Lower leg skin (tissue), 3 donors: Measurements from ENCODE around the gene PLD1.

Experiments
- CTCF ChIP-seq, 3 donors: fragments of 450-650 bp; IDR thresholded peaks; one replicate each; pipeline ENCODE4 v1.5.1; 2016; ENCODE audit warnings: antibody characterized with exemption in 3 of 3, mild to moderate bottlenecking in 3 of 3, moderate library complexity in 2 of 3
- POLR2A ChIP-seq, 2 donors: fragments of 450-650 bp; IDR thresholded peaks; one replicate each; pipeline ENCODE4 v1.6.1; 2016 to 2017; ENCODE audit warnings: antibody characterized with exemption in 2 of 2, mild to moderate bottlenecking in 1 of 2, moderate library complexity in 1 of 2

- TF ChIP-seq CTCF (IDR thresholded peaks at IDR 0.05) (no peak), POLR2A (IDR thresholded peaks at IDR 0.05) (no peak)
These were observed 11.6 kb upstream of the PLD1 start for GRCh38 chr3:171821778-171822358.
